A549 (cell line): ENCODE measurements around the gene CERS4.

Experiments used
- CBX8 ChIP-seq: fragments of 200-600 bp; sonication (generic); IDR thresholded peaks from 2 replicates; pipeline ENCODE4 v1.6.1; 2016
- CHD4 ChIP-seq: fragments of 200-600 bp; sonication (generic); IDR thresholded peaks from 2 replicates; pipeline ENCODE4 v1.6.1; 2016; ENCODE audit warnings: antibody characterized with exemption, mild to moderate bottlenecking, borderline replicate concordance
- CTCF ChIP-seq: fragments of >200 bp; sonication (Bioruptor Twin); formaldehyde crosslinking; IDR thresholded peaks from 3 replicates; pipeline ENCODE4 v1.5.1; 2016
- POLR2A ChIP-seq: IDR thresholded peaks from 2 replicates; pipeline ENCODE4 v1.6.1; 2012; ENCODE audit warnings: mild to moderate bottlenecking, low read length
- REST ChIP-seq: fragments of 200-600 bp; sonication (generic); IDR thresholded peaks from 2 replicates; pipeline ENCODE4 v1.6.1; 2016; ENCODE audit warnings: antibody characterized with exemption, mild to moderate bottlenecking, moderate library complexity

- TF ChIP-seq CTCF (no peak), CHD4 (no peak), REST (no peak), CBX8 (no peak), POLR2A (no peak)
Measured at GRCh38 chr19:8248348-8249328, 39.5 kb downstream of the CERS4 start.
